ENCODE results near the gene GALNT14.
"Not testable (repeated sequence)": the region's sequence is repeated elsewhere in the genome, so short reads cannot be mapped to it uniquely, and the experiment has no call there.

Gene GALNT14

DNA sequence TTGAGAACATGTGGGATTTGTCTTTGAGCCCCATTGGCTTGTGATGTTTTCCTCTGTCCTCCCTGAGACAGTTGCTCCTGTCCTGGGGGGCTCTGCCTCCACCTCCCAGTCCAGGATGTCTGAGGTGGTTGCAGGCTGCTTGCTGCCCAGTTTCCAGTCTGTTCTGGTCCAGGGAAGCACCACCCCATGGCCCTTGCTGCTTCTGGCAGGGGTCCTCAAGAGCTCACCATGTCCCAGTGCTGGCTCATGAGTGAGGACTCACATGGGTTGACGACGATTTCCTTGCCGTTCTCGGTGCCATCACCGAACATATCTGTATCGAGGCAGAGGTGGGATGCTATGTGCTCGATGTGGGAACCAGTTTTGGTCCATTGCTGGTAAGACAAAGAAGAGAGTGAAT is 227.6 kb downstream of the GALNT14 start:
- DNase-seq (ENCODE audit: low read depth) = no peak
- no peak overlapping the region for H3K4me3 ChIP-seq (replicated peaks; ENCODE audit: low read depth, low read length)
- TF ChIP-seq, protein P1, sequence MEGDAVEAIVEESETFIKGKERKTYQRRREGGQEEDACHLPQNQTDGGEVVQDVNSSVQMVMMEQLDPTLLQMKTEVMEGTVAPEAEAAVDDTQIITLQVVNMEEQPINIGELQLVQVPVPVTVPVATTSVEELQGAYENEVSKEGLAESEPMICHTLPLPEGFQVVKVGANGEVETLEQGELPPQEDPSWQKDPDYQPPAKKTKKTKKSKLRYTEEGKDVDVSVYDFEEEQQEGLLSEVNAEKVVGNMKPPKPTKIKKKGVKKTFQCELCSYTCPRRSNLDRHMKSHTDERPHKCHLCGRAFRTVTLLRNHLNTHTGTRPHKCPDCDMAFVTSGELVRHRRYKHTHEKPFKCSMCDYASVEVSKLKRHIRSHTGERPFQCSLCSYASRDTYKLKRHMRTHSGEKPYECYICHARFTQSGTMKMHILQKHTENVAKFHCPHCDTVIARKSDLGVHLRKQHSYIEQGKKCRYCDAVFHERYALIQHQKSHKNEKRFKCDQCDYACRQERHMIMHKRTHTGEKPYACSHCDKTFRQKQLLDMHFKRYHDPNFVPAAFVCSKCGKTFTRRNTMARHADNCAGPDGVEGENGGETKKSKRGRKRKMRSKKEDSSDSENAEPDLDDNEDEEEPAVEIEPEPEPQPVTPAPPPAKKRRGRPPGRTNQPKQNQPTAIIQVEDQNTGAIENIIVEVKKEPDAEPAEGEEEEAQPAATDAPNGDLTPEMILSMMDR (IDR thresholded peaks at IDR 0.05; ENCODE audit: low read length, missing control alignments) = no peak

GRCh38 chr2:30904437-30904836 is 233.8 kb downstream of the GALNT14 start:
- not testable (repeated sequence) for DNase-seq (ENCODE audit: low read depth); H3K4me3 ChIP-seq (replicated peaks; ENCODE audit: low read depth, low read length)

GRCh38 chr2:30903326-30903725 is 234.9 kb downstream of the GALNT14 start:
- TF ChIP-seq, protein P1 (IDR thresholded peaks at IDR 0.05; ENCODE audit: low read length, missing control alignments) = no peak
- no peak overlapping the region for H3K4me3 ChIP-seq (replicated peaks; ENCODE audit: low read depth, low read length)
- no peak for DNase-seq (ENCODE audit: low read depth)

DNA sequence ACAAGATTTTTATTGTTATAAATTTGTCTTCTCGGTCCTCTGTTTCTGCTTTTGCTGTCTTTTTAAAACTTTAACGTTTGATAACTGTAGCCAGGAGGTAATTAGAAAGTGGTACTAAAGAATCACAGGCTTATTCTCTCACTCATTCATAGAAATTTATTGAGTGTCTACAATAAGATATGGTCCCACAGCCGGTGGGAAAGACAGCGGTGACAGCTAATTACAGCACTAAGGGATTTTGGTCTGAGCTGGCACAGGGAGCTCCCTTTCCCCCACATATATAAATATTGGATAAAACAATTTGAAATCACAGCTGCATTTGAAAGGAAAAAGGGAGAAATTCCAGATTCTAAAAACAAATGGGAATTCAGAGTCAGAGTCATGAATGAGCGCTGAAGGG is 237.9 kb downstream of the GALNT14 start:
- no peak for DNase-seq (ENCODE audit: low read depth)
- H3K4me3 ChIP-seq (replicated peaks; ENCODE audit: low read depth, low read length) = no peak overlapping the region
- TF ChIP-seq, protein P1 (IDR thresholded peaks at IDR 0.05; ENCODE audit: low read length, missing control alignments) = no peak

GRCh38 chr2:30899516-30900054 is 238.7 kb downstream of the GALNT14 start:
- TF ChIP-seq, protein P1 (IDR thresholded peaks at IDR 0.05; ENCODE audit: low read length, missing control alignments) = no peak

DNA sequence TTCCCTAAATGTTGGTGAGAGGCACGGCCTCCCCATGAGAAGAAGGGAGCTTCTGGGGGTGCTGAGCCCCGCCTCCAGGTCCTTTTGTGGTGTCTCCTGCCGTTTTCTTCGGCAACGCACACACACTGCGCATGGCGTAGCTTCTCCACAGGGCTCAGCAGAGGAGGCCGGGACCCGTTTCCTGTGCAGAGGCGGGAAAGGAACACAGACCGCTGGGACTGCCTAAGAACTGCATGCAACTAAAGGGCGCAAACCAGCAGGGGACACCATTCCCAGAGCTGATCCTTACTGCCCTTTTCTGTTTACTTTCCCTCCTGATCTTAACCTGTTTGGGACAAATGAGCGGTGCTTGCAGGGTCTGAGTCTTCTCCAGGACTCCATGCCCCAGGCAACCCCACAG is 240.7 kb downstream of the GALNT14 start:
- DNase-seq (ENCODE audit: low read depth) = no peak
- H3K4me3 ChIP-seq (replicated peaks; ENCODE audit: low read depth, low read length) = no peak overlapping the region
- TF ChIP-seq, protein P1 (IDR thresholded peaks at IDR 0.05; ENCODE audit: low read length, missing control alignments) = no peak

More at GRCh38 chr2:30899516-30900054, 238.7 kb downstream of the GALNT14 start:
- no peak overlapping the region for H3K4me3 ChIP-seq (replicated peaks; ENCODE audit: low read depth, low read length)
- no peak for DNase-seq (ENCODE audit: low read depth)

DNA sequence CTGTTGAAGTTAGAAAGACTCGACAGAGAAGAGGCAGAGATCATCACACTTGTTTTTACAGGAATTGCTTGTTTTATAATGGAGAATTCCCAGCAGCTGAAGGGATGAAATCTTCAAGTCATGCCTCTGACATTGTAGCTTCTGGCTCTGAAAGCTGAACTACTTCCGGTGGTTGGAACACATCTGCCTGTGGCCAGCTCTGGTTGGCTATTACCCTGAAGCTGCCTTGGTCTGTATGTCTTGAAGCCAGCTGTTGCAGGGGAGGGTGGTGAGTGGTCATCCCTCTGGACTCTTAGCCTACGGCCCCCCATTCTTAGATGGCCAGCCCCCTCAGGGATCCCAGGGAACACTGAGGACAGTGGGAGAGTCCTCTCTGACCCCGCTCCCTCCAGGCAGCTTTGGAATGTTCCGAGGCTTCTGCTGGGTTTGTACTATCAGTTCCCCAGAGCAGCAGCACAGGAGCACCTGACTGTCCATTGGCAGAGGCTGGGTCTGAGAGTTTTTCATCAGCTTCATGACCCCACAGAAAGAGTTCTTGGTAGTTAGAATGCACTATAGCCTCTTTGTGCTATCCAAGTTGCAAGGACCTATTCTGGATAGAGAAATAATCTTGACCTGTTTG is 243.6 kb downstream of the GALNT14 start:
- TF ChIP-seq, protein P1 (IDR thresholded peaks at IDR 0.05; ENCODE audit: low read length, missing control alignments) = no peak
- no peak overlapping the region for H3K4me3 ChIP-seq (replicated peaks; ENCODE audit: low read depth, low read length)
- no peak for DNase-seq (ENCODE audit: low read depth)

Data from fibroblast of pulmonary artery (primary cell).